T-helper 1 cell treated with Interleukin-12 subunit alpha and Interleukin-12 subunit beta and Interleukin-4 antibody, amounts not matched to agents 30 μg/mL and 1 μg/mL, for 36 hours (primary cell): ENCODE measurements around the gene LHPP.

ENCODE experiments used
- H3K27ac Mint-ChIP-seq: one replicate; pipeline ENCODE4 v1.8.0; 2021; ENCODE audit warnings: mild to moderate bottlenecking, mixed read lengths
- H3K27me3 Mint-ChIP-seq: one replicate; pipeline ENCODE4 v1.8.0; 2021; ENCODE audit warnings: low read depth, mixed read lengths
- H3K36me3 Mint-ChIP-seq: one replicate; pipeline ENCODE4 v1.8.0; 2021; ENCODE audit warnings: low read depth, mixed read lengths
- H3K4me1 Mint-ChIP-seq: one replicate; pipeline ENCODE4 v1.8.0; 2021; ENCODE audit warnings: low read depth, mixed read lengths
- H3K4me3 Mint-ChIP-seq: one replicate; pipeline ENCODE4 v1.8.0; 2021; ENCODE audit warnings: mild to moderate bottlenecking, moderate library complexity, mixed read lengths
- H3K9me3 Mint-ChIP-seq: one replicate; pipeline ENCODE4 v1.8.0; 2021; ENCODE audit warnings: mixed read lengths

Gene LHPP

DNA sequence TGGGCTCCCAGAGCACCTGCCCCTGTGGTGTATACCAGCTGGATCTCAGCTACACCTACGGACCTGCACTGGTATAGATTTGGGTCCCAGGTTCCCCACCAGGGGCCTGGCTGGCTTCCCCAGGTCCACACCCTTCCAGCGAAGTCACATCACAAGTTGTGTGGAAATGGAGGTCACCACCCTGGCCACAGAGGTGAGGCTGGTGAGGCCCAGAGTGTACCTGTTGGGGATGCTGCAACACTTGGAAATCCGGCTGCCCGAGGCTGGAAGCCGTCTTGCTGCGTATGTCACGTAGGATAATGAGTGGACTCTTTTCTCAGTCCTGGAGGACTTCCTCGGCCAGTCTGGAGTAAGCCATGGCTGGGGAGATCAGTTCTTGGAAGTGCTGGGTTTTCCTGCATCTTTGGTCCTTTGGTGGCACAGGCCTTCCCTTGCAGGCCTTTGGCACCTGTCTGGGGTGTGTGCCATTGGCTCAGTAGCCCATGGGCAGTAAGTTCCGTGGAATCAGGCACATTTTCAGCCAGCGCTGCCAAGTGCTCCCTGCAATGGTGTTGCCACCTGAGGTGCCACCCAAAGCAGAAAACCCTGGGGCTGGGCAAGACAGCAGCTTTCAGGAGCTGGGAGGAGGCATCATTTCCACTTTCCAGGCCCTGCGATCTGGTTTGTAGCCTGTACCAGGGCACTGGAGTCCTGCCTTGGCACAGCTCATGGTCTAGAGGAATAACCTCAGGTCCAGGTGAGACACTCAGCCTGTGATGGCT, 97.9 kb downstream of the LHPP start:
- peaks cover 1% of the 10 kb centered on the region for H3K36me3 Mint-ChIP-seq
- no peaks in the 10 kb centered on the region for H3K4me1 Mint-ChIP-seq
- H3K27ac Mint-ChIP-seq: no peak overlapping the region
- H3K27me3 Mint-ChIP-seq: peaks cover 9% of the 10 kb centered on the region
- H3K9me3 Mint-ChIP-seq: peaks cover 4% of the 10 kb centered on the region
- no peak overlapping the region for H3K4me3 Mint-ChIP-seq

DNA sequence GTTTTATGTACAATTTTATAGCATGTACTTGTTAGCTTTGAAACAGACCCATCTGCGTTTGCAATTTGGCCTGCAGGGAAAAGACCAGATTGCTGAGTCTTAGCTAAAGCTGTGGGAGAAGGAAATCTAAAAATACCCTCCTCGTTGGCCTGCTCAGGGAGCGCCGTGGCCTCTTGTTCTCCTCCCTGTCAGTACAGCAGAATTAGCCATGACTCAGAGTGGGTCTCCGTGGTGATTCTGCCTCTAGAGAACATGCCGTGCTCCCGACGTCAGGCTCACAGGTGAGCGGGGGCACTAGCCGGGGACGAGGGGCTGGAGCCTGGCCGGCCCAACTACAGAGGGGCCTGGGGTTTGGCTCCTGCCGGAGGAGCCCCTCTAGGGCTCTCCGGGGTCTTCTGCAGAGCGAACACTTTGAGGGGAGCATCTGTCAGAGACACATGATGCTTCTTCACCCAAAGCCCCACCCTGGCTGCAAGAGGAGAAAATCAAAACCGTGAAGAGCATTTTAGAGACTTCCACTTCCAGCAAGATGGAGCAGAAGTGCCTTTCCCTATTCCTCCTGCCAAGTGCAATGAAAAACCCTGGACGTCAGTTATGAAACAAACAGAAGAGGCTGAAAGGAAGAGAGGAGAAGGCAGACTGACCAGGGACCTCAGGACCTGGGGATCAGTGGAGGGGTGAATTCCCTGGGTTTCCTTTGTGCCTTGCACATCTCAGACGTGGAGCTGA, 98.9 kb downstream of the LHPP start:
- Mint-ChIP-seq H3K27me3 (peaks cover 9% of the 10 kb centered on the region), H3K27ac (no peak overlapping the region), H3K36me3 (peaks cover 1% of the 10 kb centered on the region), H3K9me3 (peaks cover 4% of the 10 kb centered on the region), H3K4me3 (no peak overlapping the region), H3K4me1 (no peaks in the 10 kb centered on the region)

DNA sequence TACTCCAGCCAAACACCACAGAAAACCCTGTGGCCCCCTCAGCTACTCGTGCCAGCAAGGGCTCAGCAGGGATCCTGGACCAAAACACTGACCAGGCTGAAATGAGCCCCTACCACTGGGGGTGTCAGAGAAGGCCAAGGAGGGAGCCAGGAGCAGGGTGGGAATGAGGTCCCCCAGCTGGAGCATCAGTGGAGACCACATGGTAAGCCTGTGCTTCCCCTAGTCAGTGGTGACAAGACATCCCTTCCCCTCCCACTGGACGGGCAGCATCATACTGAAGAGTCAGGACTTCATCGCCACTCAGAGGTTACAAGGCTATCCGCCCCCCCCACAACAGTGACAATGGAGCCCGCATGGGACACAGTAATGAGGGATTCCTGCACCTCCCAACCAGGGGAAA, 99.6 kb downstream of the LHPP start:
- H3K4me3 Mint-ChIP-seq: no peak overlapping the region
- peaks cover 1% of the 10 kb centered on the region for H3K36me3 Mint-ChIP-seq
- peaks cover 9% of the 10 kb centered on the region for H3K27me3 Mint-ChIP-seq
- peaks cover 4% of the 10 kb centered on the region for H3K9me3 Mint-ChIP-seq
- H3K4me1 Mint-ChIP-seq: no peaks in the 10 kb centered on the region
- no peak overlapping the region for H3K27ac Mint-ChIP-seq

DNA sequence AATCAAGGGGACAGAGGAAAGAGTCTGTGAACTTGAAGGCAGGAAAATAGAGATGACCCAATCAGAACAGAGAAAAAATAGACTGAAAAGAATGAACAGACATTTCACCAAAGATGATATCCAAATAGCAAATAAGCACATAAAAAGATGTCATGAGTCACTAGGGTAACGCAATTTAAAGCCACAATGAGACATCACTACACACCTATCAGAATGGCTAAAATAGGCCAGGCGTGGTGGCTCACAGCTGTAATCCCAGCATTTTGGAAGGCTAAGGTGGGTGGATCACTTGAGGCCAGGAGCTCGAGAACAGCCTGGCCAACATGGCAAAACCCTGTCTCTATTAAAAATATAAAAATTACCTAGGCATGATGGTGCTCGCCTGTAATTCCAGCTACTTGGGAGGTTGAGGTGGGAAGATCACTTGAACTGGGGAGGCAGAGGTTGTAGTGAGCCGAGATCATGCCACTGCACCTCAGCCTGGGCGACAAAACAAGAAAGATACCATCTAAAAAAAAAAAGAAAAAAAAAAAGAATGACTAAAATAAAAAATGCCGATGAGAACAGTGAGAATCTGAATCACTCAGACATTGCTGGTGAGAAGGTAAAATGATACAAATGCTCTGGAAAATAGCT, 100.9 kb downstream of the LHPP start:
- Mint-ChIP-seq H3K27ac (no peak overlapping the region), H3K27me3 (peaks cover 9% of the 10 kb centered on the region), H3K4me1 (no peaks in the 10 kb centered on the region), H3K4me3 (no peak overlapping the region), H3K9me3 (peaks cover 4% of the 10 kb centered on the region), H3K36me3 (peaks cover 1% of the 10 kb centered on the region)

DNA sequence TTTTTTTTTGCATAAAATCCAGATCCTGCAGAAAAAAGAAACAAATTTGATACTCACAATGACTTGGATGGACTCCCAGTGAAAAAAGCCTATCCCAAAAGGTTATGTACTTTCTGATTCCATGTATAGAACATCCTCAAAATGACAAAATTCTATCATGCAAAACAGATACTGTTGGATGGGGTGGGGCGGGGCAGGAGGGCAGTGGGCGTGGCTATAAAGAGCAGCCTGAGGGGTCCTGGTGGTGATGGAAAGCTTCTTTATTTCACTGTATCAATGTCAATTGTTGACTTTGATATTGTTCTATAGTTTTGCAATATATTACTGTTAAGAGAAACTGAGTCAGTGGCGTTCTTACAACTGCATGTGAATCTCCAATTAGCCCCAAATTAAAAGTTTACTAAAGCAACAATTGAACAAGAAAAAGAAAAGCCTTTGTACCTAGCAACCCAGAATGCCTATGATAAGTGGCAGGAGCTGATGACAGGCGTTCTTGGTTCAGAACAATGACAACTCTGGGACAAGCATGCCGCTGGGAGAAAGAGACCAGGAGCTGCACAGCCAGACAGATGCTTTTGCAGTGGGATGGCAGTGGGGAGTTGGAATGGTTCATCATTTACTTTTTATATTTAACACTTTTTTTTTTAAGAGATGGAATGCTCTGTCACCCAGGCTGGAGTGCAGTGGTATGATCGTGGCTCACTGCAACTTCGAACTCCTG, 101.9 kb downstream of the LHPP start:
- peaks cover 4% of the 10 kb centered on the region for H3K9me3 Mint-ChIP-seq
- peaks cover 9% of the 10 kb centered on the region for H3K27me3 Mint-ChIP-seq
- no peak overlapping the region for H3K4me3 Mint-ChIP-seq
- H3K27ac Mint-ChIP-seq: no peak overlapping the region
- H3K36me3 Mint-ChIP-seq: peaks cover 1% of the 10 kb centered on the region
- no peaks in the 10 kb centered on the region for H3K4me1 Mint-ChIP-seq

DNA sequence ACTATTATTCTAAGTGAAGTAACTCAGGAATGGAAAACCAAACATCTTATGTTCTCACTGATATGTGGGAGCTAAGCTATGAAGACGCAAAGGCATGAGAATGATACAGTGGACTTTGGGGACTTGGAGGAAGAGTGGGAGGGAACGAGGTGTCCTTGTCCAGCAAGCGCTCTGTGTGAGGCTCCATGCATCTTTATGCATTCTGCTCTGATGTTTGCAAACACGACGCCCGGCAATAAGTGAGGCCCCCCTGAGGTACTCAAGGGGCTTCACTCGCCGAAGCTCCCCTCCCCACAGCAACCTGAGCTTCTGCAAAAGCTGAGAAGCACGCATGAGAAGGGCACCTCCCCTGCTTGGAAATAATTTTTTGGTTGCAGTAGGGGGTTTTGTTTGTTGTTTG, 103.3 kb downstream of the LHPP start:
- Mint-ChIP-seq H3K36me3 (peaks cover 1% of the 10 kb centered on the region), H3K4me1 (no peaks in the 10 kb centered on the region), H3K9me3 (peaks cover 4% of the 10 kb centered on the region), H3K27ac (no peak overlapping the region), H3K4me3 (no peak overlapping the region), H3K27me3 (peaks cover 9% of the 10 kb centered on the region)

DNA sequence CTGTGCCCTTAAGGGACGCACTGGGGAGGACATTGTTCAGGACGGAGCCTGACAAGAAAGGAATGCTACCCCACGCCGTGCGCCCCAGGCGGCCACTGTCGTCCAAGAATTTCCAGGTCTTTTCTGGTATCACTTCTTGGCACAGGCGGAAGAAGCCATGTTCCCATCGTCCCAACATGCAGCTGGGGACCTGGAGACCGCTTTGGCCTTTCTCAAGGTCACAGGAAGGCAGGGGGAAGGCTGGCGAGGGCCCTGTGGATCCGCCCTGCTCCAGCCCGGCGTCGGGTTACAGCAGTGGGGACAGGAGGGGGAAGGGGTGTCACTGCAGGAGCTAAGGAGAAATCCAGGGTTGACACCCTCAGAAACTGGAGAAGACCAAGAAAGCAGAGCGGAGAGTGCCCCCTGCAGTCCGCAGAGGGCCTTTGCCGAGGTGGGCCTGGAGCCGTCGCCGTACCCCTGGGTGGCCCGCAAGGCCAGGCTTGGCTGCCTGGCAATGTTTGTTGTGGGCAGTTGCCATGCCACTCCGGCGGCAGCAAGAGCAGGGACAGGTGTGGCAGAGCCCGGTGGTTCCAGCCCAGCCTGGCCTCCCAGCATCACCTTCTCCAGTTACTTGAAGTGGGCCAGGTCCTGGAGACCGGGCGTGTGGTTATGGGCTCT, 104.1 kb downstream of the LHPP start:
- peaks cover 4% of the 10 kb centered on the region for H3K9me3 Mint-ChIP-seq
- H3K4me1 Mint-ChIP-seq: no peaks in the 10 kb centered on the region
- H3K27me3 Mint-ChIP-seq: peaks cover 9% of the 10 kb centered on the region
- H3K36me3 Mint-ChIP-seq: peaks cover 1% of the 10 kb centered on the region
- H3K4me3 Mint-ChIP-seq: no peak overlapping the region
- H3K27ac Mint-ChIP-seq: no peak overlapping the region

DNA sequence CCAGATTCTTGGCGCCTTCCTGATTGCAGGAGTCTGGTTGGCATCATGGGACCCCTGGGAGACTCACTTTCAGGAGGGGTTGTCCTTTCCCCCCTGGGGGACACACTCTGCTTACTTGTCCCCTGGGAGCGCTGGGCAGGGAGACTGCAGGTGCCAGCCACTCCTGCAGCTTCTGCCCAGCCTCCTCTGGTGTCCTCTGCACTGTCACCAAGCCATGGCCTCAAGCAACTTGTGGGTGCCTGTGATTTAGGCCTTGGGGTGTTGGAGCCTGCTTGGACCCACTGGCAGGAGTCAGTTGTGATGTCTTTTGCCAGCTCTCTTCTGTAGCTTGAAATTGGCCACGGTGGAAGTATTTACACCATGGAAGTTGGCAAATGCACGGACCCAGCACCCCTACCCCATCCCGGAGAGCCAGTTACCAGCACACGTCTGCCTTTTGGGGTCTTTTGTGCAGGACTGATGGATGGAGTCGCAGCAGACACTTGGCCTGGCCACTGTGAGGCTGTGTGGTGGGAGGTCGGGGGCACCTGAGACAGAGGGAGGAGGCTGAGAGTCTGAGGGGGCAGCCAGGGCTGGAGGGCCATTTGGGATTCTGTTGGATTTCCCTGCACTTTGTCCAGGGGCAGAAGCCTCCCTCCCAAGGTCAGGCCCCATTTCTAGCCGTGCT, 104.7 kb downstream of the LHPP start:
- H3K4me3 Mint-ChIP-seq: no peak overlapping the region
- no peaks in the 10 kb centered on the region for H3K4me1 Mint-ChIP-seq
- H3K27me3 Mint-ChIP-seq: peaks cover 8% of the 10 kb centered on the region
- no peak overlapping the region for H3K27ac Mint-ChIP-seq
- H3K9me3 Mint-ChIP-seq: peaks cover 4% of the 10 kb centered on the region
- peaks cover 1% of the 10 kb centered on the region for H3K36me3 Mint-ChIP-seq

DNA sequence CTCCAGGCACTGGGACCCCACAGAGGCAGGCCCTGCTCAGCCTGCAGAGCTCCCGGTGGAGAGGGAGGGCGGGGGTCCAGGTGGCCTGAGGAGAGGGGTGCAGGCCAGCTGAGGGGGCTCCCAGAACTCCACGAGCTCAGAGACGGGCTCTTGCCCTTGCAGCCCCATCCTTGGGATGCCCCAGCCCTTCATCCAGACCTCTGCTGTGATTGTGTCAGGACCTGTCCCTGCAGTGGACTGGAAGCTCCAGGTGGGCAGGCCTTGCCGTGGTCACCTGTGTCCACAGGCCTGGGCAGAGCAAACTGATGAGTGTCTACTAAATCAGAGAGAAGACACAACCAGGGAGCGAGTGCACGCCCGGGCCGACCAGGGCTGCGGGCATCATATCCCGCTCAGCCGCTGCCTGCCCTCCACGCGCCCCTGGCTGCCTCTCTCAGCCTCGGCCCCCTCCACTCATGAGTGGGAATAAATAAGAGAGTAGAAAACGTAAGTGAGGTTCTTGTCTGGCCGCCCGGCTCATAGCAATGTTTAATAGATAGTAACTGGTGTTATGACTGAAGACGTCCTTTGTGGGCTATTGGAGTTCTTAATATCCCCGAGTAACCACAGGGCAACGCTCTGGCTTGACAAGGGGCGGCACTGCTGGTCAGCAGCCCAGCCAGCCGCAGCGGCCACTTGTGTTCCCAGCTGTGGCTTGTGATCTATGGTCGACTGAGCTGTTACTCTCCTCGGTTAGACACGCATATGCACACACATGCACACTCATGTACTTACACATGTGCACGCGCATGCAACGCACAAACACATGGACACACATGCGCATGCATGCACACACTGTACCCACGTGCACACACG, 105.6 kb downstream of the LHPP start:
- Mint-ChIP-seq H3K4me1 (no peaks in the 10 kb centered on the region), H3K27ac (no peak overlapping the region), H3K4me3 (no peak overlapping the region), H3K36me3 (no peaks in the 10 kb centered on the region), H3K9me3 (no peaks in the 10 kb centered on the region), H3K27me3 (peaks cover 1% of the 10 kb centered on the region)

DNA sequence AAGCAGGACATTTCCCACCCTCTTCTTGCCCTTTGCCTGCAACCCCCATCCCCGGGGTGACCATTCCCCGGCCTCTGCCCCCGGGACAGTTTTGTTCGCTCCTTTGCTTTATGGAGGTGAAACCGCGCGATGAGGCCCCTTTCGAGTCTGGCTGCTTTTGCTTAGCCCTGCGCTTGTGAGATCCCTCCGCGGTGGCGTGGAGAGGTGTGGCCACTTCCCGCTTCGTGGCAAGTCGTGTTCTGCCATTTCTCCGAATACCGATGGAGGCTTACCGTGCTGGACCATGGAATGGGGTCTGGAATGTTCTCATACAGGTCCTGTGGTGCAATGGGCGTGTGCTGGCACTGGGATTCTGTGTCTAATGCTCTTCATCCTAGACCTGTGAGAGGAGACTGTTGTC, 106.7 kb downstream of the LHPP start:
- Mint-ChIP-seq H3K4me1 (no peaks in the 10 kb centered on the region), H3K9me3 (no peaks in the 10 kb centered on the region), H3K36me3 (no peaks in the 10 kb centered on the region), H3K4me3 (no peak overlapping the region), H3K27me3 (no peaks in the 10 kb centered on the region), H3K27ac (no peak overlapping the region)

DNA sequence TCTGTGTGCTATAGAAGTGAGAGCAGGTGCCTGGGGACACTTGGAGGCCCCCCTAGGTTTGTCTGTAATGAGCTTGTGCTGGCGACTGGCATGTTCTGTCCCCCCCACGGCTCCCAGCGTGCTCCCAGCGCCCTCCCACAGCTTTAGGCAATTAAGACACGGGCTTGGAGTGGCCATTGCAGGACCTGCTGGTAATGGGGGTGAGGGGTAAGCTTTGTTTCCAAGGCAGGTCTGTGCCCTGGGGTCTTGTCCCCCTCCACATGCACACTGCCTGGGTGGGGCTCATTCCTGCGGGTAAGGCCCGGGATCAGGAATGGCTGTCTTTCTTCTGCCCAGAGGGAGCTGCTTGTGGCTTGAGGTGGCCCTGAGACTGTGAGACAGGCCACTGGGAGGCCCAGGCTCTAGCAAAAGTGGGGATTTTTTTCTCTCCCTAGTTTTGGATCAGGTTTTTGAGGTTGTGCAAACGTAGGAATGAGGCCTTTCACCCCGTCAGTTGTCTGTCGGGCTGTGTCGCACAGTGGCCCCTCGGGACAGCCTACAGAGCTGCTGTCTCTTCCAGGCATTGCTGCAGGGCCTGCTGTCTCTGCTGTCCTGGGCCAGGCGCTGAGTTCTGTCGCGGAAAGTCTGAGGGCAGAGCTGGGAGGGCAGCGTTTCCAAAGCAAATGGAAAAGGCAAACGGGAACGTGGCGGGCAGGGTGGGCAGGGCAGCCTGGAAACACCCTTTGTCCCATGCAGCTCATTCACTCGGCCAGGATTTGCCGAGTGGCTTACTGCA, 107.4 kb downstream of the LHPP start:
- no peak overlapping the region for H3K27ac Mint-ChIP-seq

DNA sequence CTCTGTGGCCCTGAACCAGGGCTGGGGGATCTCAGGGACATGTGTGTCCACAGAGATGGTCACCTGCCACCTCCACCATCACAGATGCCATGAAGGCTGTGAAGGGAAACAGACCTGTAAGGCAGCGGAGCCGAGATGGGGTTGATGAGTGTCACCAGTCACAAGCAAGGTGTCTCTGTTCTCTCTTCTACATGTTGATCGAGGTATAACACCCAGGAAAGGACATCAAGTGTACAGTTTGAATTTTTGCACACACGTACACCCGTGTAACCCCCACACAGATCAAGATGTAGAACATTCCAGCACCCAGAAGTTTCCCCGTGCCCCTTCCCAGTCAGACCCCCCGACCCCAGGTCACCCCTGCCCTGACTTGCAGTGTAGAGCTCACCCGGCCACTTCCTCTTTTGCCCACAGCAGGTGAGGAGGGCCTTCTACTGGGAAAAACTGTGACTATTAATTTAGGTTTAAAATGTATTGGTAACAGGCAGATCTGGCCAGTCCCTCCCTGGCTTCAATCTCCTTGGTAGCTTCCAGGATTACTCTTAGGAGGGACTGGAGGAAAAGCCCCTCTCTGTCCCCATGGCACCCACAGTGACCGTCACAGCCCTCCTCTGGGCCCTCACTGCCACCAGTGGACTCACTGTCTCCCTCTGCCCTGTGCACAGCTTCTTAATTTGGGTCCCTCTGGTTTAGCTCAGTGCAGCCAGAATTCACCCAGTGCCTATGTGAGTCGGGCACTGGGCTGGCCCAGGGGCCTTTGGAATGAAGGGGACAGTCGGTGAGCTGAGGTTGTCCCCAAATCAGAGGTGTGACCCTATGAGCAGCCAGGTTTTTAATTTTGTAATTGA, 108.2 kb downstream of the LHPP start:
- Mint-ChIP-seq H3K4me1 (no peaks in the 10 kb centered on the region), H3K36me3 (no peaks in the 10 kb centered on the region), H3K4me3 (no peak overlapping the region), H3K27me3 (no peaks in the 10 kb centered on the region), H3K9me3 (no peaks in the 10 kb centered on the region), H3K27ac (no peak overlapping the region)

More for the DNA sequence above, 107.4 kb downstream of the LHPP start:
- Mint-ChIP-seq H3K9me3 (no peaks in the 10 kb centered on the region), H3K27me3 (no peaks in the 10 kb centered on the region), H3K36me3 (no peaks in the 10 kb centered on the region), H3K4me3 (no peak overlapping the region), H3K4me1 (no peaks in the 10 kb centered on the region)
